Regular cardiac myocyte (primary cell): ENCODE data around the gene RMI2. TPM values are rescaled to one million over a fixed set of nuclear protein-coding genes. Genes with fewer than 3 reads are reported as not detected.

Experiments
- total RNA-seq: library from RNA; depleted of rRNA; stranded (reverse); fragments of >200 nt; gene quantifications from 2 replicates; pipeline ENCODE4 v1.2.3, GENCODE V29; 2014

RMI2 gene
- total RNA-seq: 4.5 and 13.4 TPM in 2 replicates

GRCh38 chr16:11345040-11345862, at the start of gene RMI2:
Gene RMI2, plus strand, starts transcription at chr16:11345459. Its CDS starts 13 bp downstream, at chr16:11345472.

Other genes with a start within 250 kb of the RMI2 start
- 1.4 and 1.7 TPM in 2 replicates for gene SOCS1, start 89.3 kb upstream of the RMI2 start, total RNA-seq
- not detected in 2 replicates for gene TNP2, start 76.1 kb upstream of the RMI2 start, total RNA-seq
- gene PRM3, start 71.8 kb upstream of the RMI2 start, total RNA-seq: not detected in 2 replicates
- gene PRM2, start 69.0 kb upstream of the RMI2 start, total RNA-seq: not detected in 2 replicates
- not detected in 2 replicates for gene PRM1, start 64.1 kb upstream of the RMI2 start, total RNA-seq
- gene LITAF, start 241.5 kb downstream of the RMI2 start, total RNA-seq: 17.8 and 30.2 TPM in 2 replicates